ENCODE data around the gene CCDC127.
"Not testable (repeated sequence)": the region's sequence is repeated elsewhere in the genome, so short reads cannot be mapped to it uniquely, and the experiment has no call there.

The CCDC127 gene

GRCh38 chr5:231661-232060, 13.7 kb upstream of the CCDC127 start:
- no peak for DNase-seq

GRCh38 chr5:230711-231110, 12.8 kb upstream of the CCDC127 start:
- no peak for DNase-seq

GRCh38 chr5:228886-229285, 10.9 kb upstream of the CCDC127 start:
- DNase-seq: no peak

GRCh38 chr5:227375-227774, 9.4 kb upstream of the CCDC127 start:
- not testable (repeated sequence) for DNase-seq

- no peak for DNase-seq
These were observed 7.4 kb upstream of the CCDC127 start for GRCh38 chr5:225334-225733.

GRCh38 chr5:223791-224190, 5.8 kb upstream of the CCDC127 start:
- DNase-seq: no peak

GRCh38 chr5:222951-223715, 5.2 kb upstream of the CCDC127 start:
- not testable (repeated sequence) for DNase-seq

- no peak for DNase-seq
These were observed 2.0 kb upstream of the CCDC127 start for GRCh38 chr5:219991-220390.

- DNase-seq: no peak
These were observed 1.5 kb upstream of the CCDC127 start for GRCh38 chr5:219460-219863.

GRCh38 chr5:218457-219291, 721 bp upstream of the CCDC127 start:
- peak; percentile 30 to 60 for DNase-seq

GRCh38 chr5:216076-216475, 1.9 kb downstream of the CCDC127 start:
- not testable (repeated sequence) for DNase-seq

- DNase-seq: not testable (repeated sequence)
These were observed 2.7 kb downstream of the CCDC127 start for GRCh38 chr5:215256-215655.

GRCh38 chr5:213803-214395, 4.1 kb downstream of the CCDC127 start:
- no peak for DNase-seq

- DNase-seq: no peak
These were observed 9.4 kb downstream of the CCDC127 start for GRCh38 chr5:208449-209114.

GRCh38 chr5:207599-207998, 10.4 kb downstream of the CCDC127 start:
- no peak for DNase-seq

- no peak for DNase-seq
These were observed 10.9 kb downstream of the CCDC127 start for GRCh38 chr5:206927-207536.

- DNase-seq: no peak
These were observed 11.5 kb downstream of the CCDC127 start for GRCh38 chr5:206406-206805.

GRCh38 chr5:204966-205670, 12.8 kb downstream of the CCDC127 start:
- no peak for DNase-seq

GRCh38 chr5:204462-204861, 13.5 kb downstream of the CCDC127 start:
- DNase-seq: no peak

- DNase-seq: no peak
These were observed 14.0 kb downstream of the CCDC127 start for GRCh38 chr5:204001-204400.

- DNase-seq: no peak
These were observed 14.6 kb downstream of the CCDC127 start for GRCh38 chr5:203246-203930.

All from NCI-H1930 (cell line).